ENCODE measurements around the gene NEU1.
"Not testable (repeated sequence)": the region's sequence is repeated elsewhere in the genome, so short reads cannot be mapped to it uniquely, and the experiment has no call there.

The NEU1 gene

DNA sequence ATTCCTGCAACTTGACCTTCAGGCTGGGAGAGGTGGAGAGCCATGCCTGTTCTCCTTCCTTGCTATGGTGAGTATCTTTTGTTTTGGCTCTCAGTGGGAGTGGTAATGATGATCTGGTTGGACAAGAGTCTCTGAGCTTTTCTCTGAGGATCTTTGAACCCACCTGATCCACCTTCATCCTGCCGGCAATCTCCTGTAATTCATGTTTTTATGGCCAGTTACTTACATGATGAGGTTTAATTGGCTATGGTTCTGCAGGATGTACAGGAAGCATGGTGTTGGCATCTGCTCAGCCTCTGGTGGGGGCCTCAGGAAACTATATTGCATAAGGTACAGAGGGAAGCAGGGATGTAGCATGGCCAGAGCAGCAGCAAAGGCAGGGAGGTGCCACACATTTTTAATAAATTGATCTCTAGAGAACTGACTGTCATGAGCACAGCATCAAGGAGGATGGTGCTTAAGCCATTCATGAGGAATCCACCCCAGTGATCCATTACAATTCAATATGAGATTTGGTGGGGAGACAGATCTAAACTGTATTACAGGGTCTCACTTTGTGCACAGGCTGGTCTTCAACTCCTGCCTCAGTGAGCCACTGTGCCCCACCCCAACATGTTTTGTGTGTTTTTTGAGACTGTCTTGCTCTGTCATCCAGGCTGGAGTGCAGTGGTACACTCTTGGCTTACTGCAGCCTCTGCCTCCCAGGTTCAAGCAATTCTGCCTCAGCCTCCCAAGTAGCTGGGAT, 25.1 kb downstream of the NEU1 start:
- DNase-seq, result no peak

DNA sequence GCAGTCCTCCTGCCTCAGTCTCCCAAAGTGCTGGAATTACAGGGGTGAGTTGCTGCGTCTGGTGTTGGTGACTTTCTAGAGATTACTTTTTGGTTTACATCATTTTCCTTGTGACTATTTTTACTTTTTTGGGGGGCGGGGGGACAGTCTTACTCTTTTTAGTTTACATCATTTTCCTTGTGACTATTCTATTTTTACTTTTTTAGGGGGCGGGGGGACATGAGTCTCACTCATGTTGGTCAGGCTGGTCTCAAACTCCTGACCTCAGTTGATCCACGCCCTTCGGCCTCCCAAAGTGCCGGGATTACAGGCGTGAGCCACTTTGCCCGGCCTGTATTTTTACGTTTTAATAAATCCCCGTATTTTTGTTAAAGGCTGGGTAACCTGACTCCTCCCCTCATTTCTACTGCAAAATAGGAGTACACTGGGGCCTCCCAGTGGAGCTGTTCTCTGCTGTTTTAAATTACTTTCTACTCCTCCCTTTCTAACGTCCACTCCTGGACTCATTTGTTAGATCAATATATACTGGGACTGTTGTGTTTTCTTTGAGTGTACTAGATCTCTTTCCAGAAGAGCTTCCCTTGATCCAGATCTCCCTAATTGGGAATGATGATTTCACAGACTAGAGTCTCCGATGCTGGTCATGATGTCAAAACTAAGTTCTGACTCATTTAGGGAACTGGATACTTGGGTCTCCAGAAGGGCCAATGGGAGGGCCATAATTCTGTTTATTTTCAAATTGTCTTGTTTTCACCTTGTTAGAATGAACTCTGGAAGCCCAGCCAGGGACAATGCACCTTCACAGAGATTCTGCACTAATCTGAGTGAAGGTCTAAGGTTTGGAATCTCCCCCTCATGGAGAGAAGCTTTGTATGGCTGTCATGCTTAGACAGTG, 25.9 kb downstream of the NEU1 start:
- no peak for DNase-seq

GRCh38 chr6:31836047-31836473, 26.6 kb downstream of the NEU1 start:
- no peak for DNase-seq

GRCh38 chr6:31834367-31835250, 28.0 kb downstream of the NEU1 start:
- peak; percentile 99 for DNase-seq

DNA sequence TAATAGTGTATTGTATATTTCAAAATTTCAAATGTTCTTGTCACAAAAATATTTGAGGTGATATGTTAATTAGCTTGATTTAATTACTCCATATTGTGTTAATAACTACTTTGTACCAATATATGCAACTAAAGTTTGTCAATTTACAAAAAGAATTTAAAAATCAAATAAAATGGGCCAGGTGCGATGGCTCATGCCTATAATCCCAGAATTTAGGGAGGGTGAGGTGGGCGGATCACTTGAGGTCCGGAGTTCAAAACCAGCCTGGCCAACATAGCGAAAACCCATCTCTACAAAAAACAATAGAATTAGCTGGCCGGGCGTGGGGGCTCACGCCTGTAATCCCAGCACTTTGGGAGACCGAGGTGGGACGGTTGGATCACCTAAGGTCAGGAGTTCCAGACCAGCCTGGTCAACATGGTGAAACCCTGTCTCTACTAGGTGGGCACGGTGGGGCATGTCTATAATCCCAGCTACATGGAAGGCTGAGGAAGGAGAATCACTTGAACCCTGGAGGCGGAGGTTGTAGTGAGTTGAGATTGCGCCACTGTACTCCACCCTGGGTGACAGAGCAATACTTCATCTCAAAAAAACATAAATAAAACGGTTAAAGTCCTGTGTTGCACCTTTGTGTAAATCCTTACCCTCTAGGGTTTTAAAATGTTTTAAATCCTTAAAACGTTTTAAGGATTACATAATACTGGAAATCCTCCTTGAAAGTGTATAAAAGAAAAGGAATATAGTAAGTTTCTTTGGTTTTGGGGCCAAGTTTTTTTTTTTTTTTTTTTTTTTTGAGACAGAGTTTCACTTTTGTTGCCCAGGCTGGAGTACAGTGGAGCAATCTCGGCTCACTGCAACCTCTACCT, 31.0 kb downstream of the NEU1 start:
- no peak for DNase-seq

GRCh38 chr6:31830886-31831335, 31.7 kb downstream of the NEU1 start:
- no peak for DNase-seq

GRCh38 chr6:31829633-31830283, 32.9 kb downstream of the NEU1 start:
- peak; percentile 86 for DNase-seq

GRCh38 chr6:31827286-31828079, 35.1 kb downstream of the NEU1 start, which contains the start of gene HSPA1B:
Gene HSPA1B, plus strand, starts transcription at chr6:31827738. Its CDS starts 213 bp downstream, at chr6:31827951.
- DNase-seq, result peak; percentile 98

- no peak for DNase-seq
Observed at GRCh38 chr6:31826793-31827285, 35.8 kb downstream of the NEU1 start.

GRCh38 chr6:31825553-31825952, 37.1 kb downstream of the NEU1 start:
- no peak for DNase-seq

- not testable (repeated sequence) for DNase-seq
Observed at GRCh38 chr6:31823592-31824196, 38.9 kb downstream of the NEU1 start.

GRCh38 chr6:31822036-31822821, 40.4 kb downstream of the NEU1 start:
- peak; percentile 60 for DNase-seq

DNA sequence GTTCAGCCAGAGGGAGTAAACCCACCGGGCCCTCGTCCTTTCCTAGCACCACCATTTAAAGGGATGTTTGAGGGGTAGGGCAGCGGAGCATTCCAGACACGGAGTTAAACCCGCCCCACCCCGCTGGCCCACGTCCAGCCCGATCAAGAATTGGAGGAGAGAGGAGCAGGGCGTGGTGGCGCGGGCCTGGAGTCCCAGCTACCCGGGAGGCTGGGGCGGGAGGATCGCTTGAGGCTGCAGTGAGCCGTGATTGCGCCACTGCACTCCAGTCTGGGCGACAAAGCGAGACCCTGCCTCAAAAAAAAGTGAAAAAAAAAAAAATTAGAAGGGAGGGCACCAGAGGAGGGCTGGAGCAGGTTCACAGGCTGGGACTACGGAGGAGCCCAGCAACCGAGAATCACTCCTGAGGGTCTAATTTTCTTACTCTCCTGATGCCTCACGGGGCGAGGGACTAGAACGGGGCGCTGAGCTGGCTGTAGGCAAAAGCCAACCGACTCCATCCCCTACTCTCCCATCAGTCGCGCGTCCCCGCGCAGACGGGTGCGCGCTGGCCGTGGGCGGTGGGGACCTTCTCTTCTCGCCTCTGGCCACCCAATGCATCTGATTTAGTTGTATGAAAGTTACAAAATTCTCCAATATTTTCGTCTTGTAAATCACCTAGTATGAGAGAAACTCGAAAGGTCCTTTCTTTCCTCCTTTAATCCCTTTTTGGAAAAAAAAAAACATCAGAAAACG, 41.2 kb downstream of the NEU1 start:
- peak; percentile 86 for DNase-seq

GRCh38 chr6:31820399-31820798, 42.2 kb downstream of the NEU1 start:
- not testable (repeated sequence) for DNase-seq

- no peak for DNase-seq
Observed at GRCh38 chr6:31819871-31820299, 42.7 kb downstream of the NEU1 start.

DNA sequence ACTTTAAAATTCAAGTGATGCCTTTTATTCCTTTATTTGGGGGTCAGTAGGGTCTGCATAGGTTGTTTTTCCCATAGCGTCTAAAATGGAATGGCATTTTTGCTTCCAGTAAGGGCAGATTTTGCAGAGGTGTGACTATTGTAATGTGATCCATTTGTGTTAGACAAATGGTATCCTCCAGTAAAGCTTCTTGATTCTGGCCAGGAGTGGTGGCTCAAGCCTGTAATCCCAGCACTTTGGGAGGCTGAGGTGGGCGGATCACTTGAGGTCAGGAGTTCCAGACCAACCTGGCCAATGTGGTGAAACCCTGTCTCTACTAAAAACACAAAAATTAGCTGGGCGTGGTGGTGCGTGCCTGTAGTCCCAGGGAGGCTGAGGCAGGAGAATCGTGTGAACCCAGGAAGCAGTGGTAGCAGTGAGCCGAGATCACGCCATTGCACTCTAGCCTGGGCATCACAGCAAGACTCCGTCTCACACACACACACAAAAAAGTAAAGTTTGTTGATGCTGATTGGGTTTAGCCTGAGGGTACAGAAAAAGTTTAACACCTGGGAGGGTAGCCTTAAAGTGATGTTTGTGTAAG, 44.6 kb downstream of the NEU1 start:
- DNase-seq, result not testable (repeated sequence)

GRCh38 chr6:31817133-31817928, 45.3 kb downstream of the NEU1 start:
- DNase-seq, result not testable (repeated sequence)
